ENCODE measurements around the gene C13orf46.

- TF ChIP-seq CTCF (optimal IDR thresholded peaks at IDR 0.05 in 1 of 3, IDR thresholded peaks at IDR 0.05 in 1 of 3, conservative IDR thresholded peaks at IDR 0.05 in 1 of 3; ENCODE audit: extremely low read depth in 1 of 3, insufficient read depth in 2 of 3, low read length in 3 of 3) (no peak), EZH2 (IDR thresholded peaks at IDR 0.05; ENCODE audit: low read length) (no peak)
Observed at GRCh38 chr13:113905942-113906341, 67.9 kb downstream of the C13orf46 start.
